Measurements from ENCODE around the gene TAS2R43.
"Not testable (repeated sequence)": the region's sequence is repeated elsewhere in the genome, so short reads cannot be mapped to it uniquely, and the experiment has no call there.

Gene TAS2R43

GRCh38 chr12:11133162-11133561, 41.0 kb upstream of the TAS2R43 start:
- no peak overlapping the region for H4K12ac ChIP-seq (ENCODE audit: low read depth, low read length)
- H3K23ac ChIP-seq (ENCODE audit: low read length), result no peak overlapping the region
- H2BK5ac ChIP-seq (ENCODE audit: low read depth, low read length, poor library complexity), result no peak overlapping the region
- H3K4me2 ChIP-seq (ENCODE audit: low read length), result no peak overlapping the region
- no peak overlapping the region for H3K9ac ChIP-seq (ENCODE audit: low read length)
- no peak overlapping the region for H4K8ac ChIP-seq (ENCODE audit: low read depth, low read length)
- no peaks in the 10 kb centered on the region for H3K27me3 ChIP-seq (ENCODE audit: insufficient read depth, low read length)
- H3K4me3 ChIP-seq (ENCODE audit: low read depth, low read length), result no peak overlapping the region
- H2BK120ac ChIP-seq (ENCODE audit: insufficient read depth, low read length, poor library complexity), result no peak overlapping the region
- H3K4ac ChIP-seq (ENCODE audit: low read depth, low read length), result no peak overlapping the region
- no peak overlapping the region for H3K14ac ChIP-seq (ENCODE audit: low read length)
- no peaks in the 10 kb centered on the region for H3K4me1 ChIP-seq (ENCODE audit: control insufficient read depth in 1 of 2, insufficient read depth in 2 of 2, low read length in 2 of 2)
- no peak overlapping the region for H3K18ac ChIP-seq (ENCODE audit: low read length)
- H3K27ac ChIP-seq (ENCODE audit: low read depth, low read length), result no peak overlapping the region
- no peak overlapping the region for H2AK5ac ChIP-seq (ENCODE audit: low read length)
- H3K79me2 ChIP-seq (ENCODE audit: control insufficient read depth, insufficient read depth, low read length, poor library complexity), result no peaks in the 10 kb centered on the region
- WGBS (ENCODE audit: extremely low coverage, insufficient coverage, insufficient read length), result no CpG with 5 or more reads among the region's 2 CpGs
- no peak overlapping the region for H2AFZ ChIP-seq (ENCODE audit: insufficient read depth, low read length, poor library complexity)
- no peak overlapping the region for H4K91ac ChIP-seq (ENCODE audit: low read depth, low read length)
- no peak for DNase-seq
- no peaks in the 10 kb centered on the region for H3K9me3 ChIP-seq (ENCODE audit: insufficient read depth, low read depth, low read length)
- no peaks in the 10 kb centered on the region for H3K79me1 ChIP-seq (ENCODE audit: low read length)
- H3K36me3 ChIP-seq (ENCODE audit: control insufficient read depth in 1 of 2, insufficient read depth in 2 of 2, low read length in 2 of 2), result no peaks in the 10 kb centered on the region
- H2BK12ac ChIP-seq (ENCODE audit: low read length), result no peak overlapping the region

- H3K27ac ChIP-seq (ENCODE audit: low read depth, low read length), result no peak overlapping the region
- no peak overlapping the region for H2AFZ ChIP-seq (ENCODE audit: insufficient read depth, low read length, poor library complexity)
- H4K12ac ChIP-seq (ENCODE audit: low read depth, low read length), result no peak overlapping the region
- no peak overlapping the region for H2BK12ac ChIP-seq (ENCODE audit: low read length)
- H3K9me3 ChIP-seq (ENCODE audit: insufficient read depth, low read depth, low read length), result no peaks in the 10 kb centered on the region
- DNase-seq, result no peak
- H3K79me2 ChIP-seq (ENCODE audit: control insufficient read depth, insufficient read depth, low read length, poor library complexity), result no peaks in the 10 kb centered on the region
- no peaks in the 10 kb centered on the region for H3K36me3 ChIP-seq (ENCODE audit: control insufficient read depth in 1 of 2, insufficient read depth in 2 of 2, low read length in 2 of 2)
- no CpG with 5 or more reads among the region's 2 CpGs for WGBS (ENCODE audit: extremely low coverage, insufficient coverage, insufficient read length)
- H2BK5ac ChIP-seq (ENCODE audit: low read depth, low read length, poor library complexity), result no peak overlapping the region
- H4K8ac ChIP-seq (ENCODE audit: low read depth, low read length), result no peak overlapping the region
- no peaks in the 10 kb centered on the region for H3K27me3 ChIP-seq (ENCODE audit: insufficient read depth, low read length)
- no peak overlapping the region for H3K23ac ChIP-seq (ENCODE audit: low read length)
- no peaks in the 10 kb centered on the region for H3K79me1 ChIP-seq (ENCODE audit: low read length)
- no peak overlapping the region for H2BK120ac ChIP-seq (ENCODE audit: insufficient read depth, low read length, poor library complexity)
- no peak overlapping the region for H3K4me2 ChIP-seq (ENCODE audit: low read length)
- no peaks in the 10 kb centered on the region for H3K4me1 ChIP-seq (ENCODE audit: control insufficient read depth in 1 of 2, insufficient read depth in 2 of 2, low read length in 2 of 2)
- no peak overlapping the region for H3K9ac ChIP-seq (ENCODE audit: low read length)
- no peak overlapping the region for H2AK5ac ChIP-seq (ENCODE audit: low read length)
- H3K4me3 ChIP-seq (ENCODE audit: low read depth, low read length), result no peak overlapping the region
- H4K91ac ChIP-seq (ENCODE audit: low read depth, low read length), result no peak overlapping the region
- H3K14ac ChIP-seq (ENCODE audit: low read length), result no peak overlapping the region
- H3K18ac ChIP-seq (ENCODE audit: low read length), result no peak overlapping the region
- H3K4ac ChIP-seq (ENCODE audit: low read depth, low read length), result no peak overlapping the region
These were observed 38.9 kb upstream of the TAS2R43 start for GRCh38 chr12:11130999-11131398.

GRCh38 chr12:11130382-11130781, 38.3 kb upstream of the TAS2R43 start:
- H3K18ac ChIP-seq (ENCODE audit: low read length), result no peak overlapping the region
- no peak overlapping the region for H3K14ac ChIP-seq (ENCODE audit: low read length)
- no peaks in the 10 kb centered on the region for H3K27me3 ChIP-seq (ENCODE audit: insufficient read depth, low read length)
- H4K8ac ChIP-seq (ENCODE audit: low read depth, low read length), result no peak overlapping the region
- no peaks in the 10 kb centered on the region for H3K9me3 ChIP-seq (ENCODE audit: insufficient read depth, low read depth, low read length)
- no peak overlapping the region for H4K91ac ChIP-seq (ENCODE audit: low read depth, low read length)
- no peak overlapping the region for H3K4ac ChIP-seq (ENCODE audit: low read depth, low read length)
- H3K27ac ChIP-seq (ENCODE audit: low read depth, low read length), result no peak overlapping the region
- H3K9ac ChIP-seq (ENCODE audit: low read length), result no peak overlapping the region
- H3K36me3 ChIP-seq (ENCODE audit: control insufficient read depth in 1 of 2, insufficient read depth in 2 of 2, low read length in 2 of 2), result no peaks in the 10 kb centered on the region
- H3K4me1 ChIP-seq (ENCODE audit: control insufficient read depth in 1 of 2, insufficient read depth in 2 of 2, low read length in 2 of 2), result no peaks in the 10 kb centered on the region
- no peaks in the 10 kb centered on the region for H3K79me1 ChIP-seq (ENCODE audit: low read length)
- DNase-seq, result no peak
- no peak overlapping the region for H3K4me2 ChIP-seq (ENCODE audit: low read length)
- H2BK12ac ChIP-seq (ENCODE audit: low read length), result no peak overlapping the region
- no peak overlapping the region for H2AFZ ChIP-seq (ENCODE audit: insufficient read depth, low read length, poor library complexity)
- no CpG with 5 or more reads among the region's 3 CpGs for WGBS (ENCODE audit: extremely low coverage, insufficient coverage, insufficient read length)
- no peak overlapping the region for H3K23ac ChIP-seq (ENCODE audit: low read length)
- no peak overlapping the region for H2BK5ac ChIP-seq (ENCODE audit: low read depth, low read length, poor library complexity)
- no peak overlapping the region for H3K4me3 ChIP-seq (ENCODE audit: low read depth, low read length)
- no peak overlapping the region for H4K12ac ChIP-seq (ENCODE audit: low read depth, low read length)
- no peaks in the 10 kb centered on the region for H3K79me2 ChIP-seq (ENCODE audit: control insufficient read depth, insufficient read depth, low read length, poor library complexity)
- no peak overlapping the region for H2AK5ac ChIP-seq (ENCODE audit: low read length)
- no peak overlapping the region for H2BK120ac ChIP-seq (ENCODE audit: insufficient read depth, low read length, poor library complexity)

- H2BK120ac ChIP-seq (ENCODE audit: insufficient read depth, low read length, poor library complexity); H3K4me2 ChIP-seq (ENCODE audit: low read length); H3K4me1 ChIP-seq (ENCODE audit: control insufficient read depth in 1 of 2, insufficient read depth in 2 of 2, low read length in 2 of 2); H3K4me3 ChIP-seq (ENCODE audit: low read depth, low read length); H2BK12ac ChIP-seq (ENCODE audit: low read length); H3K27me3 ChIP-seq (ENCODE audit: insufficient read depth, low read length); H2AFZ ChIP-seq (ENCODE audit: insufficient read depth, low read length, poor library complexity); DNase-seq; H3K79me1 ChIP-seq (ENCODE audit: low read length); H3K23ac ChIP-seq (ENCODE audit: low read length); H3K9me3 ChIP-seq (ENCODE audit: insufficient read depth, low read depth, low read length); H3K14ac ChIP-seq (ENCODE audit: low read length); H2AK5ac ChIP-seq (ENCODE audit: low read length); H3K36me3 ChIP-seq (ENCODE audit: control insufficient read depth in 1 of 2, insufficient read depth in 2 of 2, low read length in 2 of 2); H4K8ac ChIP-seq (ENCODE audit: low read depth, low read length); H3K27ac ChIP-seq (ENCODE audit: low read depth, low read length); H4K91ac ChIP-seq (ENCODE audit: low read depth, low read length); H3K4ac ChIP-seq (ENCODE audit: low read depth, low read length); H3K18ac ChIP-seq (ENCODE audit: low read length); H2BK5ac ChIP-seq (ENCODE audit: low read depth, low read length, poor library complexity); H3K9ac ChIP-seq (ENCODE audit: low read length); H3K79me2 ChIP-seq (ENCODE audit: control insufficient read depth, insufficient read depth, low read length, poor library complexity); H4K12ac ChIP-seq (ENCODE audit: low read depth, low read length): not testable (repeated sequence)
- WGBS (ENCODE audit: extremely low coverage, insufficient coverage, insufficient read length), result no CpG with 5 or more reads among the region's 1 CpG
These were observed 22.0 kb upstream of the TAS2R43 start for GRCh38 chr12:11114130-11114529.

All from trophoblast cell (in vitro differentiated cells and primary cell).